GM23248 (cell line): Measurements from ENCODE around the gene UIMC1. TPM values are rescaled to one million over a fixed set of nuclear protein-coding genes. Genes with fewer than 3 reads are reported as not detected.

ENCODE experiments used
- DNase-seq: peaks from one replicate; pipeline ENCODE4 v3.0.0-alpha.2; 2015
- H2AFZ ChIP-seq: fragments of 200-600 bp; sonication (generic); 2 replicates; pipeline ENCODE4 v1.6.1; 2016; ENCODE audit warnings: antibody characterized with exemption
- H3F3A ChIP-seq: fragments of 200-600 bp; sonication (generic); 2 replicates; pipeline ENCODE4 v1.6.1; 2016; ENCODE audit warnings: mild to moderate bottlenecking, antibody characterized with exemption, mixed run types; ENCODE audit not compliant: insufficient read depth
- H3K27ac ChIP-seq: fragments of 200-600 bp; sonication (generic); 2 replicates; pipeline ENCODE4 v1.5.1; 2016; ENCODE audit warnings: mild to moderate bottlenecking
- H3K27me3 ChIP-seq: fragments of 200-600 bp; sonication (generic); replicated peaks from 2 replicates; pipeline ENCODE4 v1.6.1; 2016; ENCODE audit warnings: mild to moderate bottlenecking; ENCODE audit not compliant: insufficient read depth
- H3K36me3 ChIP-seq: fragments of 200-600 bp; sonication (generic); 2 replicates; pipeline ENCODE4 v1.6.1; 2016; ENCODE audit warnings: low read depth, mild to moderate bottlenecking
- H3K4me1 ChIP-seq: fragments of 200-600 bp; sonication (generic); 2 replicates; pipeline ENCODE4 v1.6.1; 2016; ENCODE audit warnings: mild to moderate bottlenecking; ENCODE audit not compliant: insufficient read depth
- H3K4me2 ChIP-seq: fragments of 200-600 bp; sonication (generic); one replicate; pipeline ENCODE4 v1.6.1; 2016; ENCODE audit warnings: mild to moderate bottlenecking; ENCODE audit not compliant: unreplicated experiment
- H3K4me3 ChIP-seq: fragments of 200-600 bp; sonication (generic); 2 replicates; pipeline ENCODE4 v1.5.1; 2016; ENCODE audit warnings: mild to moderate bottlenecking
- H3K79me2 ChIP-seq: fragments of 200-600 bp; sonication (generic); 2 replicates; pipeline ENCODE4 v1.6.1; 2016; ENCODE audit warnings: mild to moderate bottlenecking; ENCODE audit not compliant: insufficient read depth
- H3K9ac ChIP-seq: fragments of 200-600 bp; sonication (generic); 2 replicates; pipeline ENCODE4 v1.6.1; 2016; ENCODE audit warnings: mild to moderate bottlenecking
- H3K9me2 ChIP-seq: fragments of 200-600 bp; sonication (generic); 2 replicates; pipeline ENCODE4 v1.6.1; 2016; ENCODE audit warnings: mixed run types, mild to moderate bottlenecking, moderate library complexity; ENCODE audit not compliant: insufficient read depth
- H3K9me3 ChIP-seq: fragments of 200-600 bp; sonication (generic); one replicate; pipeline ENCODE4 v1.6.1; 2017; ENCODE audit warnings: low read depth
- H4K20me1 ChIP-seq: fragments of 200-600 bp; sonication (generic); 2 replicates; pipeline ENCODE4 v1.6.0; 2016; ENCODE audit not compliant: insufficient read depth
- EZH2 ChIP-seq: fragments of 200-600 bp; sonication (generic); IDR thresholded peaks from 2 replicates; pipeline ENCODE4 v1.6.1; 2018; ENCODE audit warnings: antibody characterized with exemption, mild to moderate bottlenecking; ENCODE audit not compliant: insufficient read depth, poor library complexity, severe bottlenecking
- EZH2phosphoT487 ChIP-seq: fragments of 200-600 bp; sonication (generic); IDR thresholded peaks from 2 replicates; pipeline ENCODE4 v1.6.1; 2018; ENCODE audit warnings: antibody characterized with exemption, moderate library complexity, mild to moderate bottlenecking, low read depth; ENCODE audit not compliant: insufficient read depth
- WGBS, 2 experiments: methylation state at CpG; one replicate each; pipeline ENCODE4 v1.1.6; 2015 to 2017; ENCODE audit warnings: low lambda C conversion rate in 2 of 2, low coverage in 1 of 2; ENCODE audit errors: missing lambda C conversion rate in 2 of 2; 5-methylcytosine and 5-hydroxymethylcytosine counted together
- in situ Hi-C: fragments of 300-500 bp; cut with MboI; formaldehyde crosslinking; loops from 2 replicates; pipeline ENCODE4 v1.15.0; 2020
- polyA plus RNA-seq: library from polyadenylated mRNA; unstranded; fragments of >200 nt; fragmentation: Nextera tagmentation; extraction: Ambion mirVana; gene quantifications from 2 replicates; pipeline ENCODE4 v1.2.1, GENCODE V29; 2016
- total RNA-seq: library from RNA; depleted of rRNA; stranded (reverse); fragments of >200 nt; shearing (Covaris generic); gene quantifications from 2 replicates; pipeline ENCODE4 v1.2.3, GENCODE V29; 2014

UIMC1 gene
- total and polyA plus RNA-seq, 2 experiments from 2014 or later, result 18.4 to 27.6 TPM

DNA sequence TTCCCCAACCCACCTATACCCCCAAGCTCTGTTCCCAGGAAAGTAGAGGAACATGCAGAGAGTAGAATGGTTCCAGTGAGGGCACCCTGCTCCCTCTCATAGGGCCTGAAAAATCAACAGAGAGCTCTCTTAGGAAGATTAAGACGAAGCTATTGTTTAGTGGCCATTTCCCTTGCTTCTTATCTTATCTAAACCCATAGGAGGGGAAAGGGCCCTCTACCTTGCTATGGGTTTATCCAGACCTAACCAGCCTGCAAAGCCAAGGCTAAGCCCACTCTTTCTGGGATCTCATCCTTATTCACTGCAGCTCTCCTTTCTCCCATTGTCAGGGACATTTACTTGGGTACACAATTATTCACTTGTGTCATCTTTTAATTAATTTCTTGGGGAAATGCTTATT, 68.1 kb downstream of the UIMC1 start:
- no peaks in the 10 kb centered on the region for H3K27me3 ChIP-seq
- TF ChIP-seq EZH2phosphoT487, result no peak
- no peak for TF ChIP-seq EZH2
- 88 to 100% methylated on average over 1 of the region's 1 CpG for WGBS, 2 experiments
- H3K4me3 ChIP-seq, result no peak overlapping the region
- H3K79me2 ChIP-seq, result no peaks in the 10 kb centered on the region
- 0 out of 2 replicates have a peak, but pooled peaks cover 3% of the 10 kb centered on the region for H3F3A ChIP-seq
- H3K36me3 ChIP-seq, result peaks cover 25% of the 10 kb centered on the region
- no peak overlapping the region for H3K9ac ChIP-seq
- H3K4me1 ChIP-seq, result no peaks in the 10 kb centered on the region
- H3K27ac ChIP-seq, result no peak overlapping the region
- H3K9me2 ChIP-seq, result no peaks in the 10 kb centered on the region
- H3K4me2 ChIP-seq, result no peak overlapping the region
- H3K9me3 ChIP-seq, result no peaks in the 10 kb centered on the region
- no peak overlapping the region for H2AFZ ChIP-seq
- DNase-seq, result no peak
- in situ Hi-C loops, result no loop called here
- no peaks in the 10 kb centered on the region; the same call in 1 of the 2 replicates for H4K20me1 ChIP-seq

DNA sequence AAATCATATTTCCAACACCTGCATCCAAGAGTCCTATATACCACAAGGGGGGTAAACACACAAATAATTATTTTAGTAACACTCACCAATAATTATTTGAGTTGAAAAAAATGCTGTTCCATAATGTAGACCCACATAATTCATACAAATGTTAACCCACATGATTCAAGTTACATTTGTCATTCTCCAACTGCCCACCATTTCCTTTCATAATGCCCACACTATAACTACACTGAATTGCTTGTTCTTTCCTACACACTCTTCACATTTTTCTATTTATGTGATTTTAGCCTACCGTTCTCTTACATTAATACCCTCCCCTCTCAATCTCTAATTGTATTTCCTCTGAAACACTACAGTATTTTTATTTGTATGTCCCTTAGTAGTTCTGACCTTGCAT, 71.6 kb downstream of the UIMC1 start:
- H3F3A ChIP-seq, result no peaks in the 10 kb centered on the region
- no peak overlapping the region for H3K27ac ChIP-seq
- no peak for DNase-seq
- no peak for TF ChIP-seq EZH2phosphoT487
- no peak for TF ChIP-seq EZH2
- no peaks in the 10 kb centered on the region for H3K9me3 ChIP-seq
- H2AFZ ChIP-seq, result no peak overlapping the region
- in situ Hi-C loops, result no loop called here
- no peaks in the 10 kb centered on the region for H3K4me1 ChIP-seq
- 31 to 33% methylated on average over 1 of the region's 1 CpG for WGBS, 2 experiments
- no peak overlapping the region for H3K4me3 ChIP-seq
- H3K79me2 ChIP-seq, result no peaks in the 10 kb centered on the region
- H3K9me2 ChIP-seq, result no peaks in the 10 kb centered on the region
- peaks cover 8% of the 10 kb centered on the region; the same call in 1 of the 2 replicates for H3K36me3 ChIP-seq
- no peak overlapping the region for H3K4me2 ChIP-seq
- H3K27me3 ChIP-seq, result no peaks in the 10 kb centered on the region
- H3K9ac ChIP-seq, result no peak overlapping the region
- no peaks in the 10 kb centered on the region; the same call in 1 of the 2 replicates for H4K20me1 ChIP-seq

DNA sequence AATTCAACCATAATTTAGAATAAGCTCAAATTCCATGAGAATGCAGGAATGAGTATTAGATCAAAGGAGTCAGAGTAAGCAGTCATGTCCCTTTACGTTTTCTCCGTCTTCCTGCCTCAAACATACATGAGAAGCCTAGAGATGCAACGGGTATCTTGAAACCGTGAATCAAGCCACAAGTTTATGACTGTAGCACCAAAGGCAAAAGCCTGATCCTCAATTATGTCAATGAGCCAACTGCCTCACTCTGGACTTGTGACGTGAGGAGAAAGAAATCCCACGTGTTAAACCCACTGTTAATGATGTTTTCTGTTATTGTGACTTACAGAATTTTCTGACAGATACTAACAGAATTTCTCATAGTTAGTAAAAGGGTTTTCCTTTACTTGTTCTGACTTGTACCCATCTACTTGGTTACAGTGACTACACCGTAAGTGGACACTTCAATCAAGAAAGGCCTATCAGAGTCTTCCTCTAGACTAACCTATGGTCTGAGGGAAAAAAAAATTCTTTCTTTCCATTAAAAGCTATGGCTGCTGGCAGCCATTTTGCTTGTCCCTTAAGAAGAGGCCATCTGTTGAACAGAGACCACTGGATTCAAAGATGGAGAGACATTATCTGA, 72.2 kb downstream of the UIMC1 start:
- Histone ChIP-seq H3K27ac (no peak overlapping the region), H3K9me3 (no peaks in the 10 kb centered on the region), H3K36me3 (peaks cover 8% of the 10 kb centered on the region; the same call in 1 of the 2 replicates), H2AFZ (no peak overlapping the region), H3K4me2 (no peak overlapping the region), H3K27me3 (no peaks in the 10 kb centered on the region), H4K20me1 (no peaks in the 10 kb centered on the region), H3K4me3 (no peak overlapping the region), H3K9me2 (no peaks in the 10 kb centered on the region), H3K4me1 (no peaks in the 10 kb centered on the region), H3K79me2 (no peaks in the 10 kb centered on the region), H3F3A (no peaks in the 10 kb centered on the region), H3K9ac (no peak overlapping the region)
- no peak for TF ChIP-seq EZH2
- DNase-seq, result no peak
- in situ Hi-C loops, result no loop called here
- WGBS, 2 experiments, result 84 to 85% methylated on average over 7 of the region's 7 CpGs

DNA sequence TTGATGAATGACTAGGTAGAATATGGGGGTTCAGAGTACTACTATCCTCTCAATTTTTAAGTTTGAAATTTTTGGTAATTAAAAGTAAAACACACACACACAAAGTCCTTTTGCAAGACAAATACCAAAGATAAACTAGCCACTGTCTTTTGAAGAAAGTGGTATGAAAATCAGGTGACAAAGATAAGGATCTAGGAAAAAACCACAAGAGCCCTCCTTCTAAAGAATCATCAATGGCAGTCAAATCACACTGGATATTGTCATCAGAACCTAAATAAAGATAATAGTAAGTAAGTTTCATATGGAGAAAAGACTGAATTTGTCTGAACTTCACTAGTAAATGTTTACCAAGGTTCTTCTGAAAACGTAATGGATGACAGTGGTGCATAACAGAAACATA, 76.9 kb downstream of the UIMC1 start:
- Histone ChIP-seq H3K4me1 (no peaks in the 10 kb centered on the region), H4K20me1 (no peaks in the 10 kb centered on the region), H3K79me2 (peaks cover 15% of the 10 kb centered on the region; the same call in 1 of the 2 replicates), H3K4me3 (no peak overlapping the region), H3K36me3 (peaks cover 3% of the 10 kb centered on the region; the same call in 1 of the 2 replicates), H3K4me2 (no peak overlapping the region), H3K9me2 (no peaks in the 10 kb centered on the region), H3K27me3 (no peaks in the 10 kb centered on the region), H3K9ac (no peak overlapping the region), H3K9me3 (no peaks in the 10 kb centered on the region), H3F3A (no peaks in the 10 kb centered on the region; the same call in 1 of the 2 replicates), H3K27ac (no peak overlapping the region), H2AFZ (no peak overlapping the region)
- in situ Hi-C loops, result no loop called here
- TF ChIP-seq EZH2, result no peak
- TF ChIP-seq EZH2phosphoT487, result no peak
- WGBS, 2 experiments, result 85 to 86% methylated on average over 1 of the region's 1 CpG
- DNase-seq, result no peak

DNA sequence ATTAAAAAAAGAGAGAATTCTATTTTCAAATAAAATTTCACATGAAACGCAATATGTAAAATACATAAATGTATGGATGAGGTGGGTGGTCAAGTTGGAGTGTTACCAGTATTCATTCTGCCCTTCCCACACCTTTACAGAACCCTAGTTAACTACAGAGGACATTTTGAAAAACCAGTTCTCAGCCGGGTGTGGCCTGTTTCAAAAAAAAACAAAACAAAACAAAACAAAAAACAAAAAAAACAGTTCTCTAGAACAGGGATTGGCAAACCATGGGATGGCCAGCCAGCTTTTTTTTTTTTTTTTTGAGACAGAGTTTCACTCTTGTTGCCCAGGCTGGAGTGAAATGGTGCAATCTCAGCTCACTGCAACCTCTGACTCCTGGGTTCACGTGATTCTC, 79.0 kb downstream of the UIMC1 start:
- in situ Hi-C loops, result no loop called here
- Histone ChIP-seq H3K9me2 (no peaks in the 10 kb centered on the region), H3K79me2 (peaks cover 15% of the 10 kb centered on the region; the same call in 1 of the 2 replicates), H3K4me3 (no peak overlapping the region), H4K20me1 (no peaks in the 10 kb centered on the region), H2AFZ (no peak overlapping the region), H3K27ac (no peak overlapping the region), H3K27me3 (no peaks in the 10 kb centered on the region), H3K9ac (no peak overlapping the region), H3K4me2 (no peak overlapping the region), H3K9me3 (no peaks in the 10 kb centered on the region), H3K36me3 (peaks cover 3% of the 10 kb centered on the region; the same call in 1 of the 2 replicates), H3K4me1 (no peaks in the 10 kb centered on the region), H3F3A (no peaks in the 10 kb centered on the region; the same call in 1 of the 2 replicates)
- no peak for DNase-seq
- WGBS, 2 experiments, result 67 to 78% methylated on average over 3 of the region's 3 CpGs
- TF ChIP-seq EZH2phosphoT487, result no peak
- no peak for TF ChIP-seq EZH2
